ENCODE measurements around the gene DUSP22. TPM values are rescaled to one million over a fixed set of nuclear protein-coding genes. Genes with fewer than 3 reads are reported as not detected.

The DUSP22 gene
- polyA plus RNA-seq, 2 of the 4 experiments (the other 2 are of a cell fraction): 6.2 to 11.3 TPM

DNA sequence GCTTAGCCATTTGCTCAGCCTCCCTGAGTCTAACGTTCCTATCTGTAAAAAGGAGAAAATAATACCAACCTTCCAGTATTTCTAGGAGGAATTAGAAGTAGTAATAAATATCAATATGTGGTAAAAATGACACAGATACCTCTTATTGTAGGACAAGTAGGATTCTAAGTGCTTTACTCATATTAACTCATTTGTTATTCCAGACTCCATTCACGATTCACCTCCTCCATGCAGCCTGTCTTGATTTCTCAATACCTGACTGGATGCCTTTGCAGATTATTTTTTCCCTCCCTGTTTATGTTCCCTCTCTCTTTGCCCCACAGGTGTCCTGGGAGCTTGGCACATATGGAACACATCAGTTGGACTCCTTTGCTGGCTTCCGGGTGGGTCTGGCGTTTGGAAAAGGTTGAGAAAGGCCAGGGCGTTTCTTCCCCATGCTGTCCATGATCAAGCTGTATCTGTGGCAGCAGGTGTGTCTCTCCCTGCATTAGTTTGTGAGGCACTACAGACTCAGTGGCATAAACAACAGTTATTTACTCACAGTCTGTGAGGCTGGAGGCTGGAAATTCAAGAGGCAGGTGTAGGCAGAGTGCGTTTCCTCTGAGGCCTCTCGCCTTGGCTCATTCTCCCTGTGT is 10.7 kb upstream of the DUSP22 start:
- Histone ChIP-seq H3K4me3 (no peak overlapping the region), H3K4me2 (no peak overlapping the region), H3K4me1 (no peaks in the 10 kb centered on the region), H3K9me3 (no peaks in the 10 kb centered on the region), H3K27ac (no peak overlapping the region)
- ATAC-seq (no peak), DNase-seq (ENCODE audit: low read depth in 1 of 2, low spot score in 1 of 2) (no peak), FAIRE-seq (no peak)
- CTCF ChIA-PET: no interaction called here
- 64% methylated on average over 7 of the region's 7 CpGs for WGBS (ENCODE audit: missing lambda C conversion rate)
- POLR2A ChIA-PET: no interaction called here
- TF ChIP-seq, protein P1, sequence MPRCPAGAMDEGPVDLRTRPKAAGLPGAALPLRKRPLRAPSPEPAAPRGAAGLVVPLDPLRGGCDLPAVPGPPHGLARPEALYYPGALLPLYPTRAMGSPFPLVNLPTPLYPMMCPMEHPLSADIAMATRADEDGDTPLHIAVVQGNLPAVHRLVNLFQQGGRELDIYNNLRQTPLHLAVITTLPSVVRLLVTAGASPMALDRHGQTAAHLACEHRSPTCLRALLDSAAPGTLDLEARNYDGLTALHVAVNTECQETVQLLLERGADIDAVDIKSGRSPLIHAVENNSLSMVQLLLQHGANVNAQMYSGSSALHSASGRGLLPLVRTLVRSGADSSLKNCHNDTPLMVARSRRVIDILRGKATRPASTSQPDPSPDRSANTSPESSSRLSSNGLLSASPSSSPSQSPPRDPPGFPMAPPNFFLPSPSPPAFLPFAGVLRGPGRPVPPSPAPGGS (IDR thresholded peaks at IDR 0.05): no peak
- TF ChIP-seq, protein P2, sequence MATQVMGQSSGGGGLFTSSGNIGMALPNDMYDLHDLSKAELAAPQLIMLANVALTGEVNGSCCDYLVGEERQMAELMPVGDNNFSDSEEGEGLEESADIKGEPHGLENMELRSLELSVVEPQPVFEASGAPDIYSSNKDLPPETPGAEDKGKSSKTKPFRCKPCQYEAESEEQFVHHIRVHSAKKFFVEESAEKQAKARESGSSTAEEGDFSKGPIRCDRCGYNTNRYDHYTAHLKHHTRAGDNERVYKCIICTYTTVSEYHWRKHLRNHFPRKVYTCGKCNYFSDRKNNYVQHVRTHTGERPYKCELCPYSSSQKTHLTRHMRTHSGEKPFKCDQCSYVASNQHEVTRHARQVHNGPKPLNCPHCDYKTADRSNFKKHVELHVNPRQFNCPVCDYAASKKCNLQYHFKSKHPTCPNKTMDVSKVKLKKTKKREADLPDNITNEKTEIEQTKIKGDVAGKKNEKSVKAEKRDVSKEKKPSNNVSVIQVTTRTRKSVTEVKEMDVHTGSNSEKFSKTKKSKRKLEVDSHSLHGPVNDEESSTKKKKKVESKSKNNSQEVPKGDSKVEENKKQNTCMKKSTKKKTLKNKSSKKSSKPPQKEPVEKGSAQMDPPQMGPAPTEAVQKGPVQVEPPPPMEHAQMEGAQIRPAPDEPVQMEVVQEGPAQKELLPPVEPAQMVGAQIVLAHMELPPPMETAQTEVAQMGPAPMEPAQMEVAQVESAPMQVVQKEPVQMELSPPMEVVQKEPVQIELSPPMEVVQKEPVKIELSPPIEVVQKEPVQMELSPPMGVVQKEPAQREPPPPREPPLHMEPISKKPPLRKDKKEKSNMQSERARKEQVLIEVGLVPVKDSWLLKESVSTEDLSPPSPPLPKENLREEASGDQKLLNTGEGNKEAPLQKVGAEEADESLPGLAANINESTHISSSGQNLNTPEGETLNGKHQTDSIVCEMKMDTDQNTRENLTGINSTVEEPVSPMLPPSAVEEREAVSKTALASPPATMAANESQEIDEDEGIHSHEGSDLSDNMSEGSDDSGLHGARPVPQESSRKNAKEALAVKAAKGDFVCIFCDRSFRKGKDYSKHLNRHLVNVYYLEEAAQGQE (IDR thresholded peaks at IDR 0.05): no peak
- no peak for TF ChIP-seq FOXS1 (CRISPR knock-in tag; IDR thresholded peaks at IDR 0.05)
- TF ChIP-seq POLR2A (IDR thresholded peaks at IDR 0.05; ENCODE audit: low read length): no peak
- no peak for TF ChIP-seq SREBF2 (IDR thresholded peaks at IDR 0.05)
- TF ChIP-seq HOXB5 (CRISPR knock-in tag; IDR thresholded peaks at IDR 0.05): no peak
- no peak for TF ChIP-seq CBX8 (IDR thresholded peaks at IDR 0.05)
- TF ChIP-seq, protein P3, sequence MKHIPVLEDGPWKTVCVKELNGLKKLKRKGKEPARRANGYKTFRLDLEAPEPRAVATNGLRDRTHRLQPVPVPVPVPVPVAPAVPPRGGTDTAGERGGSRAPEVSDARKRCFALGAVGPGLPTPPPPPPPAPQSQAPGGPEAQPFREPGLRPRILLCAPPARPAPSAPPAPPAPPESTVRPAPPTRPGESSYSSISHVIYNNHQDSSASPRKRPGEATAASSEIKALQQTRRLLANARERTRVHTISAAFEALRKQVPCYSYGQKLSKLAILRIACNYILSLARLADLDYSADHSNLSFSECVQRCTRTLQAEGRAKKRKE (CRISPR knock-in tag; IDR thresholded peaks at IDR 0.05; ENCODE audit: low read depth): no peak
- no peak for TF ChIP-seq ESRRA (IDR thresholded peaks at IDR 0.05; ENCODE audit: borderline replicate concordance, low read length)
- no peak for TF ChIP-seq CHD4 (IDR thresholded peaks at IDR 0.05; ENCODE audit: borderline replicate concordance)
- TF ChIP-seq EHMT2 (IDR thresholded peaks at IDR 0.05; ENCODE audit: low read depth): no peak
- no peak for TF ChIP-seq GATA3 (IDR thresholded peaks at IDR 0.05; ENCODE audit: borderline replicate concordance)
- no peak for TF ChIP-seq CBX2 (IDR thresholded peaks at IDR 0.05; ENCODE audit: borderline replicate concordance, low read depth)
- no peak for TF ChIP-seq EHF (CRISPR knock-in tag; IDR thresholded peaks at IDR 0.05)
- no peak for TF ChIP-seq TP53 (CRISPR knock-in tag; IDR thresholded peaks at IDR 0.05)
- no peak for TF ChIP-seq JUNB (IDR thresholded peaks at IDR 0.05)
- no peak for TF ChIP-seq NR3C1 (IDR thresholded peaks at IDR 0.05)

DNA sequence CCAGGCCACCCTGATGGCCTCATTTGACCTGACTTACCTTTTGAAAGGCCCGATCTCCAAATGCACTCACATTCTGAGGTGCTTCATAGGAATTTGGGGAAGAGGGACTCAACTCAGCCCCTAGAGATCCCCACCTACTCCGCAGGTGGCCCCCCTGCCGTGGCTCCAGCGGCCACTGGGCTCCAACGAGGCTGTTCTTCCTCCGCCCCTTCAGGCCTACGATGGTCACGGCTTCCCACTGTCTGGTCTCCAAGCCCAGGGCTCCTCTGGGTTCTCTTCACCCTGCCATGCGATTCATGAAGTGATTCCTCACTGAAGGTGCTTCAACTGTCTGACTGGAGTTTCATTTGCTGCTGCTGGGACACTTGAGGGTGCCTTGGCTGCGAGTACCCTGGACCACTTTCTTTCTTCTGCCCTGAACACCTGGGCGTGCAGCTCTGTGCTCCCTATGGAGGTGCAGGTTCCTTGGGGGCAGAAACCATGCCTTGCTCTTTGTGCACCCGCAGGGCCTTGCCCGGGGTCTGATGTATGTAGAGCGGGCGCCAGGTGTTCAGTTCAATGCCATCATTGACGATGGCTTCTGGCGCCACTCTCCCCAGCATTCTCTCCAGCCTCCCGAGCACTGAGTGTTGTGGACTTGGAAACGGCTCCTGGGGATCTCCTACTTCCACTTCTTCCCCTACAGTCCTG is 10.0 kb upstream of the DUSP22 start:
- FAIRE-seq: no peak
- 52% methylated on average over 10 of the region's 19 CpGs for WGBS (ENCODE audit: missing lambda C conversion rate)
- CTCF ChIA-PET: no interaction called here

More for the DNA sequence above, 10.0 kb upstream of the DUSP22 start:
- Histone ChIP-seq H3K4me3 (no peak overlapping the region), H3K9me3 (no peaks in the 10 kb centered on the region), H3K27ac (no peak overlapping the region), H3K4me2 (no peak overlapping the region), H3K4me1 (no peaks in the 10 kb centered on the region)
- DNase-seq (ENCODE audit: low read depth in 1 of 2, low spot score in 1 of 2) (no peak), ATAC-seq (no peak)
- POLR2A ChIA-PET: no interaction called here
- TF ChIP-seq EHMT2 (IDR thresholded peaks at IDR 0.05; ENCODE audit: low read depth): no peak
- TF ChIP-seq MYC (IDR thresholded peaks at IDR 0.05; ENCODE audit: borderline replicate concordance, low read length): no peak
- no peak for TF ChIP-seq FOSB (CRISPR knock-in tag; IDR thresholded peaks at IDR 0.05)
- TF ChIP-seq SMC3 (IDR thresholded peaks at IDR 0.05): no peak
- TF ChIP-seq ZFP36 (IDR thresholded peaks at IDR 0.05; ENCODE audit: borderline replicate concordance, partially characterized antibody): no peak
- TF ChIP-seq ZSCAN20 (CRISPR knock-in tag; IDR thresholded peaks at IDR 0.05): no peak
- no peak for TF ChIP-seq CHD2 (IDR thresholded peaks at IDR 0.05; ENCODE audit: low read length, partially characterized antibody)
